GM18502 (cell line): Measurements from ENCODE around the gene HIVEP1.
A peak's percentile ranks its signal among the peaks of the same experiment; 100 is the strongest.
"Not testable (repeated sequence)": the region's sequence is repeated elsewhere in the genome, so short reads cannot be mapped to it uniquely, and the experiment has no call there.

Experiments used
- ATAC-seq: cut with Tn5 transposase; IDR thresholded peaks from one replicate; pipeline ENCODE4 v1.9.1; 2021; ENCODE audit warnings: mild to moderate bottlenecking; ENCODE audit not compliant: unreplicated experiment, poor library complexity

The HIVEP1 gene

GRCh38 chr6:12075067-12075563, 63.0 kb downstream of the HIVEP1 start:
- ATAC-seq, result no peak

GRCh38 chr6:12077021-12077710, 65.1 kb downstream of the HIVEP1 start:
- ATAC-seq, result no peak

GRCh38 chr6:12078014-12078413, 65.9 kb downstream of the HIVEP1 start:
- ATAC-seq, result no peak

GRCh38 chr6:12081771-12082170, 69.7 kb downstream of the HIVEP1 start:
- peak; percentile 45 for ATAC-seq

GRCh38 chr6:12082368-12082767, 70.3 kb downstream of the HIVEP1 start:
- no peak for ATAC-seq

GRCh38 chr6:12083302-12083701, 71.2 kb downstream of the HIVEP1 start:
- ATAC-seq, result no peak

GRCh38 chr6:12083763-12084162, 71.7 kb downstream of the HIVEP1 start:
- ATAC-seq, result no peak

- no peak for ATAC-seq
Measured at GRCh38 chr6:12084681-12085080, 72.6 kb downstream of the HIVEP1 start.

- ATAC-seq, result no peak
Measured at GRCh38 chr6:12088531-12088930, 76.4 kb downstream of the HIVEP1 start.

- ATAC-seq, result no peak
Measured at GRCh38 chr6:12090714-12091113, 78.6 kb downstream of the HIVEP1 start.

- no peak for ATAC-seq
Measured at GRCh38 chr6:12092762-12093161, 80.7 kb downstream of the HIVEP1 start.

- ATAC-seq, result no peak
Measured at GRCh38 chr6:12094689-12095088, 82.6 kb downstream of the HIVEP1 start.

GRCh38 chr6:12096342-12096741, 84.2 kb downstream of the HIVEP1 start:
- no peak for ATAC-seq

GRCh38 chr6:12097791-12098190, 85.7 kb downstream of the HIVEP1 start:
- no peak for ATAC-seq

- ATAC-seq, result no peak
Measured at GRCh38 chr6:12099623-12100338, 87.7 kb downstream of the HIVEP1 start.

- no peak for ATAC-seq
Measured at GRCh38 chr6:12101048-12101447, 88.9 kb downstream of the HIVEP1 start.

GRCh38 chr6:12101653-12102312, 89.7 kb downstream of the HIVEP1 start:
- no peak for ATAC-seq

- no peak for ATAC-seq
Measured at GRCh38 chr6:12102350-12102749, 90.2 kb downstream of the HIVEP1 start.

- ATAC-seq, result no peak
Measured at GRCh38 chr6:12103158-12103557, 91.0 kb downstream of the HIVEP1 start.

GRCh38 chr6:12105271-12105670, 93.2 kb downstream of the HIVEP1 start:
- no peak for ATAC-seq

- not testable (repeated sequence) for ATAC-seq
Measured at GRCh38 chr6:12108376-12108775, 96.3 kb downstream of the HIVEP1 start.
